ENCODE measurements around the gene MTR.

MTR gene

GRCh38 chr1:236913371-236914037, 118.4 kb downstream of the MTR start:
- Histone ChIP-seq H3K27me3 (ENCODE audit: insufficient read depth, low read length) (no peaks in the 10 kb centered on the region), H3K9me3 (ENCODE audit: low read length) (no peaks in the 10 kb centered on the region), H3K36me3 (ENCODE audit: insufficient read depth, low read length) (no peaks in the 10 kb centered on the region), H3K4me2 (ENCODE audit: low read length) (no peak overlapping the region), H2AFZ (ENCODE audit: low read length) (no peak overlapping the region), H4K20me1 (ENCODE audit: insufficient read depth, low read length) (no peaks in the 10 kb centered on the region), H3K9ac (ENCODE audit: low read length) (no peak overlapping the region), H3K4me3 (ENCODE audit: low read depth, low read length, poor library complexity, severe bottlenecking) (no peak overlapping the region), H3K4me1 (ENCODE audit: insufficient read depth, low read length, severe bottlenecking) (no peaks in the 10 kb centered on the region), H3F3A (ENCODE audit: insufficient read depth, low read length) (no peaks in the 10 kb centered on the region), H3K27ac (ENCODE audit: low read depth, low read length, poor library complexity, severe bottlenecking) (no peak overlapping the region), H3K9me2 (ENCODE audit: low read depth, low read length) (no peaks in the 10 kb centered on the region), H3K79me2 (ENCODE audit: insufficient read depth, low read length) (no peaks in the 10 kb centered on the region)
- TF ChIP-seq EZH2 (IDR thresholded peaks at IDR 0.05; ENCODE audit: borderline replicate concordance, low read length) (no peak), CTCF (IDR thresholded peaks at IDR 0.05; ENCODE audit: low read length) (no peak)

- Histone ChIP-seq H3F3A (ENCODE audit: insufficient read depth, low read length) (no peaks in the 10 kb centered on the region), H2AFZ (ENCODE audit: low read length) (no peak overlapping the region), H3K4me1 (ENCODE audit: insufficient read depth, low read length, severe bottlenecking) (no peaks in the 10 kb centered on the region), H3K79me2 (ENCODE audit: insufficient read depth, low read length) (no peaks in the 10 kb centered on the region), H3K9ac (ENCODE audit: low read length) (no peak overlapping the region), H3K9me2 (ENCODE audit: low read depth, low read length) (no peaks in the 10 kb centered on the region), H3K4me3 (ENCODE audit: low read depth, low read length, poor library complexity, severe bottlenecking) (no peak overlapping the region), H3K27me3 (ENCODE audit: insufficient read depth, low read length) (no peaks in the 10 kb centered on the region), H4K20me1 (ENCODE audit: insufficient read depth, low read length) (no peaks in the 10 kb centered on the region), H3K4me2 (ENCODE audit: low read length) (no peak overlapping the region), H3K9me3 (ENCODE audit: low read length) (no peaks in the 10 kb centered on the region), H3K27ac (ENCODE audit: low read depth, low read length, poor library complexity, severe bottlenecking) (no peak overlapping the region), H3K36me3 (ENCODE audit: insufficient read depth, low read length) (no peaks in the 10 kb centered on the region)
- TF ChIP-seq CTCF (IDR thresholded peaks at IDR 0.05; ENCODE audit: low read length), result no peak
- TF ChIP-seq EZH2 (IDR thresholded peaks at IDR 0.05; ENCODE audit: borderline replicate concordance, low read length), result no peak
Observed at GRCh38 chr1:236914375-236914774, 119.3 kb downstream of the MTR start.

GRCh38 chr1:236916131-236916800, 121.2 kb downstream of the MTR start:
- Histone ChIP-seq H4K20me1 (ENCODE audit: insufficient read depth, low read length) (no peaks in the 10 kb centered on the region), H2AFZ (ENCODE audit: low read length) (no peak overlapping the region), H3K9me2 (ENCODE audit: low read depth, low read length) (no peaks in the 10 kb centered on the region), H3F3A (ENCODE audit: insufficient read depth, low read length) (no peaks in the 10 kb centered on the region), H3K4me3 (ENCODE audit: low read depth, low read length, poor library complexity, severe bottlenecking) (no peak overlapping the region), H3K9me3 (ENCODE audit: low read length) (no peaks in the 10 kb centered on the region), H3K79me2 (ENCODE audit: insufficient read depth, low read length) (no peaks in the 10 kb centered on the region), H3K4me1 (ENCODE audit: insufficient read depth, low read length, severe bottlenecking) (no peaks in the 10 kb centered on the region), H3K36me3 (ENCODE audit: insufficient read depth, low read length) (no peaks in the 10 kb centered on the region), H3K27me3 (ENCODE audit: insufficient read depth, low read length) (no peaks in the 10 kb centered on the region), H3K4me2 (ENCODE audit: low read length) (no peak overlapping the region), H3K9ac (ENCODE audit: low read length) (no peak overlapping the region), H3K27ac (ENCODE audit: low read depth, low read length, poor library complexity, severe bottlenecking) (no peak overlapping the region)
- TF ChIP-seq CTCF (IDR thresholded peaks at IDR 0.05; ENCODE audit: low read length) (no peak), EZH2 (IDR thresholded peaks at IDR 0.05; ENCODE audit: borderline replicate concordance, low read length) (no peak)
